HG03103 (cell line): ENCODE results near the gene CHKB.
"Not testable (repeated sequence)": the region's sequence is repeated elsewhere in the genome, so short reads cannot be mapped to it uniquely, and the experiment has no call there.

Experiments used
- ATAC-seq: cut with Tn5 transposase; IDR thresholded peaks from one replicate; pipeline ENCODE4 v1.9.1; 2021; ENCODE audit warnings: low read depth; ENCODE audit not compliant: unreplicated experiment

CHKB gene

DNA sequence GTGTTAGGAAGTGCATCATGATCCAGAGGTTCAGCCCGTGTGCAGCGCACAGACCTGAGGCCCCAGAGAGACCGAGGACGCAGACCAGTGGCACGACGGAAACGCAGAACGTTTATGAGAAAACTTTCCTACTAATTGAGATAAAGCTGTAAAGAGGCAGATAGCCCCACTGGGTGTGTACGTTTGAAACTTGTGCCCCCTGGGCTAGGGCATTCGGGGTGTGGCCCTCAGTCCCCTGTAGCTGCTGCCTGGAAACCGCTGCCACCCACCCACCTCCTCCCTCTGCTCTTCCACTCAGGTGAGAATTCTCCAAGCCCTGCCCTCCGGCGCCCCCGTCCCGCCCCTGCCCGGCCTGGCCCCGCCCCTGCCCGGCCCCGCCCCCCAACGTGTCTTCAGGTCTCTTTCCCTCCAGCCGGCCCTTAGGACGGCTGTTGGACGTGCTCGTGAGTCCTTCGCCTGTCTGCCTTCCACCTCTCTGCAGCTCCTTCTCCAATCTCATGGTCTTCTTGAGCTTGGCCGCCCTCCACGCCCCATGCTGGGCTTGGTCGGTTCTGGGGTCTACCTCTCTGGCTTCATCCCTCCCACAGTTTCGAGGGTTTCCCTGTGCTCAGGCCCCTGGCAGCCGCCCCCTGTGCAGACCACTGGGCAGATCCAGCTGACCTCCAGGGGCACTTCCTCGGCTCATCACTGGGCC, 30.0 kb upstream of the CHKB start:
- ATAC-seq: no peak

DNA sequence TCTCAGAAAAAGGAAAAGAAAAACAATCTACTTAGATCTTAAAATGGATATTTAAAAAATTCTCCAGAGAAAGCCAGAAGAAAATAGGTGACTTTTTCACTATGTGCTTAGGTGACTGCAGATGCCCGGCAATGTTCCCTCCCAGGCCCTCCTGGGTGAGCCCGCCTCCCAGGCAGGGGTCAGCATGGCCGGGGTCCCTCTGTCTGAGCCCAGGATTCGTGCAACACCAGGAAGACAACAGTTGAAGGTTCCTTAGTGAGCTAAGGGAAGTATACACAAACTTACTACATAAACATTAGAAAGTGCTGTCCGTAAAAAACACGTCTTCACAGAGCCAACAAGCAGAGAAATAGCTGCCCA, 29.5 kb upstream of the CHKB start:
- no peak for ATAC-seq

DNA sequence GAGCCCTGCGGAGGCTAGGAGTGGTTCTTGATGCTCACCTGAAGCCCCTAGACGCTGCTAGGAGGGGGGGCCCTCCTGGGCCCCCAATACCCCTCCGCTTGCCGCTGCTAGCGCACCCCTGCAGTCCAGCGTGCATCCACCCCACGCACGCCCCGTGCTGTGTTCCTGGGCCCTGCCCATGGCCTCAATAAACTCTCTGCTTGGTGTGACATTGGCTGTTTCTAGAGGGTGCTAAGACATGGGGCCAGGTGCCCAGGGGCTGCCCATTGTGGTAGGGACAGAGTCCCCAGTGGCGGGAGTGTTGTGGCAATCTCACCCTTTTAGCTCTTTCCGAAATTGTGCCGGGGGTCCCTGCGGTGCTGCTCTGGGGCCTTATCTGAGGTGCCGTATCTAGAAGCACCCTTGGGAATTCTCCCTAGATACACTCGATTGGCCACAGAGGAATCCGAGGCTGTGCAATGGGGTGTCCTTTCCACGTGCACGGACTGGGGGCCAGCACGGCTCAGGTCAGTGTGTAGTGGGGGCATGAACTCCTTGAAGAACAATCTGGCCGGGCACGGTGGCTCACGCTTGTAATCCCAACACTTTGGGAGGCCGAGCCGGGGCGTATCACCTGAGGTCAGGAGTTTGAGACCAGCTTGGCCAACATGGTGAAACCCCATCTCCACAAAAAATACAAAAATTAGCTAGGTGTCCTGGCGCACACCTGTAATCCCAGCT, 28.9 kb upstream of the CHKB start:
- no peak for ATAC-seq

DNA sequence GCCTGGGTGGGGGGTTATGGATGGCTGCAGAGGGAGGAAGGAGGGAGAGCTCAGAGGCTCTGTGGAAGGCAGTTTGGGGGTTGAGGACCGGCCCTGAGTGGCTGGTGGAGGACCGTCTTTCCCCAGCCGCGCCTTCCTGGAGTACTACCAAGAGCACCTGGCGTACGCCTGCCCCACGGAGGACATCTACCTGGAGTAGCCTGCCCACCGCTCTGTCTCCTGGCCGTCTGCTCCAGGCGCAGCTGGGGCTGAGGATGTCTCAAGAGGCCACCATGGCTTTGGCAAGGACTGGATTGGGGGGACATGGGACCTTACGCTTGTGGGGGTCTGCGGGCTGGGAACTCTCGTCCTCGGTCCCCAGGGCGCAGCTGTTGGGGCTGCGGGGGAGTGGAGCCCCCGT, 27.9 kb upstream of the CHKB start:
- ATAC-seq: no peak

DNA sequence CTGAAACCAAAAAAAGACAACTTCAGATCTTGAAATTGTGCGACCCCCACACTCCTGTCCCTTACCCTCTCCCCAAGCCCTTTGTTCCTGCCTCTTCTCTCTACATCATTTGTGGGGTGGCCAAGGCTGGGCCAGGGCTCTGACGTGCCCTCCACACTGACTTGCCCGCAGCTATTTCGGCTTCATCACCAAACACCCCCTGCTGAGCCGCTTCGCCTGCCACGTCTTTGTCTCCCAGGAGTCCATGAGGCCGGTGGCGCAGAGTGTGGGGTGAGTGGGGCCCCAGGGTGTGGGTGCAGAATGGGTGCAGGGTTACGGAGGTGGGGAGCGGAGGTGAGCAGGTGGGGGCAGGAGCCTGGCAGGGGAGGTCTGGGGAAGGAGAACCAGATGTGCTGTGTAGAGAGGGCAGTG, 27.4 kb upstream of the CHKB start:
- ATAC-seq: no peak

DNA sequence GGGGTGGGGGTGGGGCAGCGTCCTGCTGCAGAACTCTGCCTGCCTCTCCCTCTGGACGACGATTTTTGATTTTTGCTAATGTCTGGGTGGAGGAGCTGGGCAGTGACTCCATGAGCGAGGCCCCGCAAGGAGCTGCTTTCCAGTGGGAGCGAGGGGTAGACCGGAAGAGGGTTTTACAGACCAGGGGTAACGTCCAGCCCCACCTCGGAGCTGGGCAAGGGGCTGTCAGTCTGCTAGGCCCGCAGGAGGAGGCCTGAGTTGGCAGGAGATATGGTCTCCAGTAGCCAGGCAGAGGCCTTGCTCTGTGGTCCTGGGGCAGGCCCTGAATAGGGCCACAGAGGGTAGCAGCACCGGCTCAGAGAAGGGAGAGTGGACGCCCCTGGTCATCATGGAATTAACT, 26.9 kb upstream of the CHKB start:
- no peak for ATAC-seq

DNA sequence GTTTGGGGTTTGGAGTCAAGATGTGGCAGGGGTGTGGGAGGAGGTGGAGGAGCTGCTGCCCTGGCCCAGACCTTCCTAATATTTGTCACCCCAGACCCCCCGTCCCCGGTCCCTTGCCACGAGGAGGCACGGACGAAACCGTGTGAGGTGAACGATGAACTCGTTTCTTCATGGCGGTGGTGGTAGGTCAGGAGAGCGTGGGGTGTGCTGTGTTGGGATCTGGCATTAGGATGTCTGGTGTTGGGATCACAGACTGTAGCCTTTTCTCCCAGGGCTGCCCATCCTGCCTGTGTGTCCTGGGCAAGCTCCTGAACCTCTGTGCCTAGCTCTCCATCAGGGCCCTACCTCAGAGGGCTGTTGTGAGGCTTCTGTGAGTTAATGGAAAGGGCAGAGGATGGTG, 26.3 kb upstream of the CHKB start:
- ATAC-seq: no peak

DNA sequence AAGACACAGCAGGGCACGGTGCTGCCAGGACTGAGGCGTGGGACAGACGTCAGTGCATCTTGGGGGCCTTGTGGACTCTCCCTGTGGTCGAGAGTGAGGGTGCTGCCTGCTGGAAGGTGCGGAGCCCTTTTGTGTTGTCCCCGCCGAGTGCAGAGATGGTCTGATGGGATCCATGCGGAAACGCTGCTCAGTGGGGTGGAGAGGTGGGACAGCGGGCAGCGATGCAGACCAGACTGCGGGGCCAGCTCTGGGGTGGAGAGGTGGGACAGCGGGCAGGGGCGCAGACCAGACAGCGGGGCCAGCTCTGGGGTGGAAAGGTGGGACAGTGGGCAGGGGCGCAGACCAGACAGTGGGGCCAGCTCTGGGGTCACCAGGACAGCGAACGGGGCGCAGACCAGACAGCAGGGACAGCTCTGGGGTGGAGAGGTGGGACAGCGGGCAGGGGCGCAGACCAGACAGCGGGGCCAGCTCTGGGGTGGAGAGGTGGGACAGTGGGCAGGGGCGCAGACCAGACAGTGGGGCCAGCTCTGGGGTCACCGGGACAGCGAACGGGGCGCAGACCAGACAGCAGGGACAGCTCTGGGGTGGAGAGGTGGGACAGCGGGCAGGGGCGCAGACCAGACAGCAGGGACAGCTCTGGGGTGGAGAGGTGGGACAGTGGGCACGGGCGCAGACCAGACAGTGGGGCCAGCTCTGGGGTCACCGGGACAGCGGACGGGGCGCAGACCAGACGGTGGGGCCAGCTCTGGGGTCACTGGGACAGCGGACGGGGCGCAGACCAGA, 25.6 kb upstream of the CHKB start:
- not testable (repeated sequence) for ATAC-seq

DNA sequence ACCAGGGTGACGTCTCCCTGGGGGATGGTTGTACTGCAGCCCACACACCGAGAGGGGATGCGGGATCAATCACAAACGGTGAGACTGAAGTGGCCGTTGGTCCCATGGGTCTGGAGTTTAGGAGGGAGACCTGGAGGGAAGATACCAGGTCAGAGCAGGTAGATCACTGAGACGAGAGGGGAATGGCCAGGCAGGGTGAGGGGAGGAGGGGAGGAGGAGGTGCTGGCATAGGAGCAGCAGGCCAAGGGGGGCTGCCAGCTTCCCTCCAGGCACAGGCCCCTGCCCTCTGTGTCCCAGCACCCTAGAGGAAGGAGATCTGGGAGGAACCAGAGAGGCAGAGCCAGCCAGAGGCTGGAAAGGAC, 25.0 kb upstream of the CHKB start:
- no peak for ATAC-seq

DNA sequence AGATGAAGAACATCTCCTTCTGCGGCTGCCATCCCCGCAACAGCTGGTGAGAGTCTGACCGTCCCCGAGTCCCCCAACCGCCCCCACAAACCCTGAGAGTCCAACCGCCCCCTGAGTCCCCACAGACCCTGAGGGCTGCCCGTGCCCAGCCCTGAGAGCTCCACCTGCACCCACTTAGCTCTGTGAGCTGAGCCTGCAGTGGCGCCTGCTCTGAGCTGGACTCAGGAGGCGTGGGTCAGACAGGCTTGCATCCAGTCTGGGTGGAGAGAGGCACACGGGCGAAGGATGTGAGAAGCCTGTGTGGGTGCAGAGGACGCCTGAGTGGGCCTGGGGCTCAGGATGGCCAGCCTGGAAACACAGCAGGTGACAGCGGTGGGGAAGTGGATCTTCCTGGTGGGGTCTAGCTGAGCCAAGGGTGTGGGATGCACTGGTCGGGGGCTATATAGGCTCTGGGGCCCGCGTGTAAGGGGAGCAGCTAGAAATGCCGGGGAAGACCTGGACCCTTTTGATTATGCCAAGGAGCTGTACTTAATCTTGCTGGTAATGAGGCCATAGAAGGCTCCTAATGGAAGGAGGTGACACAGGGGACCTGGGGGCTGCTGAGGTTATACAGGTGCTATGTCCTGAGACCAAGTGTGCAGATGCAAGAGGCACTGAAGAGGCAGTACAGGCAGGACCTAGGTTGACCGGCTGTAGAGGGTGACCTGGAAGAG, 24.5 kb upstream of the CHKB start:
- no peak for ATAC-seq

DNA sequence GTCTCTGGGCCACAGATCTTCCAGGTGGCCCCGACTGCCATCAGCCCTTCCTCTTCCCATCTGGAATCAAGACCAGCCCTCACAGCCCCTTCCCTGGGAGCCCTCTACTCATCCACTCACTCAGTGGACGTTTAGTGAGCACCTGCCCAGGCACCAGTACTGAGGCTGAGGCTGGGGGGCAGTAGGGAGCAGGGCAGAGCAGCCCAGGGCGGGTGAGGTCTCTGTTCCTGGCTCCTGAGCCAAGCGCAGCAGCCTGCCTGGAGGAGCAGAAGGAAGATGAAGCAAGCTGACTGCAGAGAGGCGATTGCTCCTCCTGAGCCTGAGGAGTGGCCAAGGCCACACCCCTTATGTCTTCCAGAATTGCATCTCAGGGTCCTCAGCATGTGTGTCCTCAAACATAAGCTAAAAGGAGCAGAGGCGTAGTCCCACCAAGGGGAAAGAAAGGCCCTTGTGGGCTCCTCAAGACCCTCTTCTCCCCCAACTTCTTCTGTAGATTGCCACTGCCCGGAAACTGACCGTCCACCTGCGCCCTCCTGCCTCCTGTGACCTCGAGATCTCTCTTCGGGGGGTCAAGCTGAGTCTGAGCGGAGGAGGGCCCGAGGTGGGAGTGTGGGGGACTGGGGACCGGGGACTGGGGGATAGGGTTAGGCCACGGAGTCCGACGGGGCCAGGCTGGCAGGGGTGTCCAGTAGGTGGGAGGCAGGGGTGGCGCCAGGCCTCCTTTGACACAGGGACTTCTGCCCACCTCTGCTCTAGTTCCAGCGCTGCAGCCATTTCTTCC, 23.7 kb upstream of the CHKB start:
- ATAC-seq: no peak

DNA sequence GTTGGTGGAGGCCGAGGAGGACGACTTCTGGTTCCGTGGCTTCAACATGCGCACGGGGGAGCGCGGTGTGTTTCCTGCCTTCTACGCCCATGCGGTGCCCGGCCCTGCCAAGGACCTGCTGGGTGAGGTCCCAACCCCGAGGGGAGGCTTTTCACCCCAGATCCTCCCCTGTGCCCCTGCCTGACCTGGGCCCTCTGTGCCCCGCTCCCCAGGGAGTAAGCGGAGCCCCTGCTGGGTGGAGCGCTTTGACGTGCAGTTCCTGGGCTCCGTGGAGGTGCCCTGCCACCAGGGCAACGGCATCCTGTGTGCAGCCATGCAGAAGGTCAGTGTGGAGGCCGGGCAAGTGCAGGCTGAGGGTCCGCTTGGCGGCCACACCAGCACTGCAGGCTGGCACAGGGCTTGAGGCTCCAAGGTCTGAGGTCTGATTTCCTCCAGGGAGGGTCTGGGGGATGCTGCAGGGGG, 23.0 kb upstream of the CHKB start:
- ATAC-seq: no peak

DNA sequence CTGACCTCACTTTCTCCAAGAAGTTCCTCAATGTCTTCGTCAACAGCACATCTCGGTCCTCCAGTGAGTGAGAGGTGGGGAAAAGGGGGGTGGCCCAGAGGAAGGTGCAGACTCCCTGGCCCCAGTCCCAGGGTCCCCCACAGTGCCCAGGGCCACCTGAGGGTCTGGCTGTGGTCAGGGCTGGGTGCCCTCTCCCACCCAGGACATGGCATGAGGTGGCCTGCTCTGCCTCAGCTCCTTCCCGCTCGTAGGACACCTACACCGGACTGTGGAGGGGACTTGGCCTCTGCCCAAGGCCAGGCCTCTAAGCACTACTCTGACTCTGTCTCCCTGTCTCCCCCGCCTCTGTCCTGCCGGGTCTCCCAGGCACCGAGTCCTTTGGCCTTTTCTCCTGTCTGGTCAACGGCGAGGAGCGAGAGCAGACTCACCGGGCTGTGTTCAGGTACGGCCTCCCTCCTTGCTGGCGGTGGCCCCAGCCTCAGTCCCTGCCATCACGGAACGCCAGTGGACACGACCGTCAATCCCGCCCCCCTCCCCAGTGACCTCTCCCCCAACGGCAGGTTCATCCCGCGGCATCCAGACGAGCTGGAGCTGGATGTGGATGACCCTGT, 22.5 kb upstream of the CHKB start:
- ATAC-seq: no peak

DNA sequence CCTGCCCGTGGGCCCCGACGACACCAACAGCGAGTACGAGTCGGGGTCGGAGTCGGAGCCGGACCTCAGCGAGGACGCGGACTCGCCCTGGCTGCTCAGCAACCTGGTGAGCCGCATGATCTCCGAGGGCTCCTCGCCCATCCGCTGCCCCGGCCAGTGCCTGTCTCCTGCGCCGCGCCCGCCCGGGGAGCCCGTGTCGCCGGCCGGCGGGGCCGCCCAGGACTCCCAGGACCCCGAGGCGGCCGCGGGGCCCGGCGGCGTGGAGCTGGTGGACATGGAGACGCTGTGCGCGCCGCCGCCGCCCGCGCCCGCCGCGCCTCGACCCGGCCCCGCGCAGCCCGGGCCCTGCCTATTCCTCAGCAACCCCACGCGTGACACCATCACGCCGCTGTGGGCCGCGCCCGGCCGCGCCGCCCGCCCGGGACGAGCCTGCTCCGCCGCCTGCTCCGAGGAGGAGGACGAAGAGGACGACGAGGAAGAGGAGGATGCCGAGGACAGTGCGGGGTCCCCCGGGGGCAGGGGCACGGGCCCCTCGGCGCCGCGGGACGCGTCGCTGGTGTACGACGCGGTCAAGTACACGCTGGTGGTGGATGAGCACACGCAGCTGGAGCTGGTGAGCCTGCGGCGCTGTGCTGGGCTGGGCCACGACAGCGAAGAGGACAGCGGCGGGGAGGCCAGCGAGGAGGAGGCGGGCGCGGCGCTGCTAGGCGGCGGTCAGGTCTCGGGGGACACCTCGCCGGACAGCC, 21.8 kb upstream of the CHKB start:
- no peak for ATAC-seq

DNA sequence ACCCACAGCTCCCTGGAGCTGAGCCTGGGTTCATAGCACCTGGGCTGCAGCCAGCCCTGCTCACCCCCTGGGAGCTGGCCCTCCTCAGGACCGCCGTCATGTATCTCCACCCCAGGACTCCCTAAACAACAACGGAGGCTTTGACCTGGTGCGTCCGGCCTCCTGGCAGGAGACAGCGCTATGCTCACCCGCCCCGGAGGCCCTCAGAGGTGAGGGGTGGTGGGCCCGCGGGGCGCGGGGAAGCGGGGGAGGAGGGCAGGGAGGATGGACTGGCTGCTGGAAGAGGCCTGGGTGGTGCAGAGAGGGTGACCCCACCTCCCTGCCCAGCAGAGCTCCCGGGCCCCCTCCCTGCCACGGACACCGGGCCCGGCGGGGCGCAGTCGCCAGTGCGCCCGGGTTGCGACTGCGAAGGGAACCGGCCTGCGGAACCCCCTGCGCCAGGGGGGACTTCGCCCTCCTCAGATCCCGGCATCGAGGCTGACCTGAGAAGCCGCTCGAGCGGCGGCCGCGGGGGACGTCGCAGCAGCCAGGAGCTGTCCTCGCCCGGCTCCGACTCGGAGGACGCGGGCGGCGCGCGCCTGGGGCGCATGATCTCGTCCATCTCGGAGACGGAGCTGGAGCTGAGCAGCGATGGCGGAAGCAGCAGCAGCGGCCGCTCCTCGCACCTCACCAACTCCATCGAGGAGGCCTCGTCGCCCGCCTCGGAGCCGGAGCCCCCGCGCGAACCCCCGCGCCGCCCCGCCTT, 21.0 kb upstream of the CHKB start:
- ATAC-seq: no peak

DNA sequence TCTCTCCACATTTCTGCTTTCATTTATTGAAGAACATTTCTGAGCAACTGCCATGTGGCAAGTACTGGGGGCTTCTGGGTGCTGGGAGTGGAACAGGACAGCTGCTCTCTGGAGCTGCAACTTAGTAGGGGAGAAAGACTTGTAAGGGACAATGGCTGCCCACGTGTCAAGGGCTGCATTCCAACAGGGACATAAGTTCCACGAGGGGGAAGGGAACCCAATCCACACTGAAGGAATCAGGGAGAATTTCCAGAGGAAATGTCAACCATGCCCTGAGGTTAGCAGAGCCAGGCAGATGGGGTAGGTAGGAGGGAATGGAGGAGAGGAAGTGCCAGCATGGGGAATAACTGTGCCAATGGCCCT, 19.7 kb upstream of the CHKB start:
- no peak for ATAC-seq

DNA sequence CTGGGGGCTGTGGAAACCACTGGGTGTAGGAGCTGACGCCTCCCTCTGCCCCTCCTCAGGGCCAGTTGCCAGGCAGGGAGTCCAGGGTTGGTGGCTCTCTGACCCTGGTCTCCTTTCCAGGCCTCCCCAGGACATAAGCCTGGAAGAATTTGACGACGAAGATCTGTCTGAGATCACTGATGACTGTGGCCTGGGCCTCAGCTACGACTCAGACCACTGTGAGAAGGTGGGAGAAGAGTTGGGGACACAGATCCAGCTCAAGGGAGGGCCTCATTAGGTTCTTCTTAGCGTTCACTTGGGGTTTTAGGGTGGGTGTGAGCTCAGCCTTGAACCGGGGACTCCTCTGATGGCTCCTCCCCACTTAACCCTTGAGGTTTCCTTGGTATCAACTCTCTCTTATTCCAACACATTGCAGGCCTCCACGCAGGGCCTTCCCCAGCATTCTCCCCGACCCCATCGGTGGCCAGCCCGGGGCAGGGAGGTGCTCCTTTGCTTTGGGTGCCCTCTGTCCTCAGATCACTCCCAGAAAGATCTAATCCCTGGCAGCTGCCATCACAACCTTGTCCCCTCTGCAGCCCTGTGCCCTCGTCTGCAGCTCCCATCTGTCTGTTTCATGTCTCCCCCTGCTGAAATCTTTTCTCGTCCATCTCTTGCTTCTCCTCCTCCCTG, 19.2 kb upstream of the CHKB start:
- ATAC-seq: no peak
